Activated naive CD4-positive, alpha-beta T cell treated with Interleukin-2 at 50 U/mL for 16 hours (primary cell): ENCODE measurements around the gene MCCD1.
"Not testable (repeated sequence)": the region's sequence is repeated elsewhere in the genome, so short reads cannot be mapped to it uniquely, and the experiment has no call there.

Experiments
- DNase-seq: peaks from one replicate; pipeline ENCODE4 v3.0.0-alpha.2; 2020

MCCD1 gene, protein sequence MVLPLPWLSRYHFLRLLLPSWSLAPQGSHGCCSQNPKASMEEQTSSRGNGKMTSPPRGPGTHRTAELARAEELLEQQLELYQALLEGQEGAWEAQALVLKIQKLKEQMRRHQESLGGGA

DNA sequence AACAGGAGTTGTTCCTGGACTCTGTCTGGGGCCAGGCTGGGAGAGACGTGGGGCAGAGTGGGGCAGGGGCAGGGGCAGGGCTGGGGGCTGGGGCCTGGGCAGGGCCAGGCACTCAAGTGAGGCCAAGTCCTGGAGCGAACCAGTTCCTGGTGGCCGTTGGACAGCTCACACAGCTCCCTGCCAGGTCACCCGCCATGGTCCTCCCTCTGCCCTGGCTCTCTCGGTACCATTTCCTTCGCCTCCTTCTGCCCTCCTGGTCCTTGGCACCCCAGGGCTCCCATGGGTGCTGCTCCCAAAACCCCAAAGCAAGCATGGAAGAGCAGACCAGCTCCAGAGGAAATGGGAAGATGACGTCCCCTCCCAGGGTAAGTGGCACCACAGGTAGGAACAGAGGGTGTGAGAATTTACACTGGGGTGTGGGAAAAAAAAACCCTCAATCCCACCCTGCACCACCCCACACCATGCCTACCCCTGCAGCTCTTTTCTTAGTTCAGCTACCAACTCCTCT, at the start of gene MCCD1:
Gene MCCD1 (plus strand): TSS at position 142 of the 508 bp plus-strand sequence. CDS start 53 bp downstream, at position 195.
- DNase-seq: no peak

DNA sequence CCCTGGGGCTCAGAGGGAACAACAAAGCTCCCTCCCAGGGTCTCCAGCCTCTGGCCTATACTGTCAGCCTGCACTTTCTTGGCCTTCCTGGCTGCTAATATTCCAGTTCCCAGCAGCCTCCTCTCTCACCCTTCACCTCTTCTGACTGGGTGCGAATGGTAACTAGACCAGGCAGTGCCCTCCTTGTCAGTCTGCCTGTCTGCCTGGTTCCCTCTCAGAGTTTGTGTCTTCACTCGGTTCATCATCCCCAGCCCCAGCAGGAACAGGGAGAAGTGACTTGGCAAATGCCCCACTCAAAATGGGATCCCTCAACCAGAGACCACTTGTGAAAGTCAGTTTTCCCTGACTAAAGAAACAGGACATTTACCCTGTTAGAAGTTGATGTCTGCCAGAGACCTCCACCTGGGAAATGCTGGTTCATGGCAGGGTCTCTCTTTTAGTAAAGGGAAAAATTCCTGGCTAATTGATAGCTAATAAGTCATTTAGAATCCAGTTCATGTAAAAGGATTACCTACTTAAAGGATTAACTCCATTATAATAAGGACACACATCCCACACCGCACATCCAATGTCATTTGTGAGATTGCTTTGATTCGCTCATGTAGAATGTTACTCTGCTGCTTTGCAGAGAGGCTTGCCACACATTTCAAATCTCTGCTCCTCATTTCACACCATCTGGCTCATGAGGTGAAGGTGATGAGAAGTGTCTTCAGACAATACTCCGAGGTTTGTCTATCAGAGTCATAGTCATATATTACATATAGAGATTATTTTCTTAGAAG, 49.4 kb upstream of the MCCD1 start:
- DNase-seq: no peak

DNA sequence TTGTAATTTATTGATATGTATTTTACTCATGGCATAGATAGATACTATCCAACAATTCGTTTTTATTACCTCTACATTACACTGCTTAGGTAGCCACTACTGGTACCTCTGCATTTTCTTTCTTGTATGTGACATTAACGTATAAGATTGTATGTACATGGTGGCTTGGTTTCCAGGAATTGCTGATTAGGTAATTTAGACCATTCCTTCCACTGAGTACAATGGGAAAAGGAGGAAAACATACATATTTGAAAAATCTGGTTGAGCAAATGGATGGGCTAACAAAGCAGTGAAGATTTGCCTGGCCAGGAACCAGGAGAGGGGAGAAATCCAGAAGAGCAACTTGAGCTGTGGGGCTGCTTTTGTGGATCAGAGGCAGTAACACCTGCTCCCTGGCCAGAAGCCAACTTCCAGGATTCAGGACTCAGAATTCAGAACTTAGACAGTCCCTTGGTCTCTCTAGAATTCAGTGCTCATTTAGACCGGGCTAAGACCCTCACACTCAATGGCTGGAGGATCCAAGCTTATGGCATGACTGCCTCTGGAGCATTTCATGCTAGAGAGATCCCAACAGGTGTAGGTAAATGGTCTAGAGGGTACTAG, 48.7 kb upstream of the MCCD1 start:
- no peak for DNase-seq

DNA sequence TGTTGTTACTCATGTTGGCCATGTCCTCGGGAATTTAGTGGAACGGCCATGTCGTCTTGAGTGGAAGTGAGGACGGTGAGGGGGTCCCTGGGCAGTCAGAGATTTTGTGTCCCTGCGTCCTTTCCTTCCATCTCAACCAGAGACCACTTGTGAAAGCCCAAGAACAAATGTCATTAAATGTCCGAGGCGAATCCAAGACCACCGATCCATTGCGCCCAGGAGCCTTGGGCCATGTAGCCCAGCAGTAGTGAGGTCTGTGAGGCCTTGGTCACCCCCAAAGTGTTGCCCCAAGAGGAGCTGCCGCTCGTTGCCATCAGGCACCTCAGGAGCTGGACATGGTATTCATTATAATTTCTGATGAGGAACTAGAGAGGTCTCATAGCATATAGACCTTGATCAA, 48.2 kb upstream of the MCCD1 start:
- no peak for DNase-seq

DNA sequence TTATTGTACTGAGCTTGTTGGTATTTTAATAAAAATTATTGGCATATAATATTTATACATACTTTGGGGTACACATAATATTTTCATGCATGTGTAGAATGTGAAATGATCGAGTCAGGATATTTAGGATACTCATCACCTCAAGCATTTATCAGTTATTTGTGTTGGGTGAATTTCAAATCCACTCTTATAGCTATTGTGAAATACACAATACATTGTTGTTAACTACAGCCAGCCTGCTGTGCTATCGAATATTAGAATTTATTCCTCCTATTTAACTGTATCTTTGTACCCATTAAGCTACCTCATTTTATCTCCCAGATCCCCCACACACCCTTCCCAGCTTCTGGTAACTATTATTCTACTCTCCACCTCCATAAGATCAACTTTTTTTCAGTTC, 45.4 kb upstream of the MCCD1 start:
- DNase-seq: no peak

DNA sequence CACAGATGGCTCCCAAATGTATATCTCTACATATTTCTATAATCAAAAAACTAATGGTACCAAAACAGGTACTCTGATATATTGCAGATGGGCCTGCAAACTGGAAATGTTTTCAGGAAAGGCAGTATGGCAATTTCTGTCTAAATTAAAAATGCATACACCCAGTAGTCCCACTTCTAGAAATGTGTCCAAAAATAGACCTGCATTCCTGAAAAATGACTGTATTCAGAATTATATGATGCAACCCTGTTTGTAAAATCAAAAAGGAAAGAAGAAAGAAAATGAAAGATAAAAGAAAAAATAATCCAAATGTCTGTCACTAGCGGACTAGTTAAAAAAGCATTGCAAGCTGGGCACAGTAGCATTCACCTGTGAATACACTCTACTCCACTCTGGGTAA, 43.7 kb upstream of the MCCD1 start:
- DNase-seq: no peak

DNA sequence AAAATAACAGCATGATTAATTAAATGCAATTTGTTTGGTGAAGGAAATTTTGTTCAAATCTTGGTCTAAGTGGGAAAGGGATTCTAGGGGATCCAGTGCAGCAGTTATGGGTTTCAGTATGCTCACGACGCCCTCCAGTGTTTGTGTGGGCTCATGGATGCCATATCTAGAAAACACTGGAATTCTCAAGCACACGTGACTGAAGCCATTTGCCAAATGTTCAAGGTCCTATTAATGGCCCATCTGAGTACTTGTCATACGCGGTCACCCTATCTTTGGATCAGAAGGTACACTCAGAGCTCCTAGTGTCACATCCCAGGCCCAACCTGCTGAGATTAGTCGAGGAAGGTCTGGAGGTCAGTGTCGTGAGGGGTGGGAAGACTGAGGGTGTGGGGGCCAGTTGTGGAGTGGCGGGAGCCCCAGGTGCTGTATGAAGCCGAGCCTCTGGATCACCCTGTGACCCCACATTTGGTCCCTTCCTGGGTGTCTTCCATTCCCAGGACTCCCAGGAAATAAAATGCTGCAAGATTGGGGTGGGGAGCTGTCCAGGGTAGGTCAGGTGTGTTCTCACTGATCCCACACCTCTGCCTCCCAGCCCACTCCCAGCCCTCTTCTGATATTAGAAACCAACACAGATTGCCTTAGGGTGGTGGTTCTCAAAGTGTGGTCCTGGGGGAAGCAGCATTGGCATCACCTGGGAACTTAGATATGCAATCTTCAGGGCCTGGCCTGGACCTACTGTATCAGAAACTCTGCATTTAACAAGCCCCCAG, 42.5 kb upstream of the MCCD1 start:
- DNase-seq: not testable (repeated sequence)

DNA sequence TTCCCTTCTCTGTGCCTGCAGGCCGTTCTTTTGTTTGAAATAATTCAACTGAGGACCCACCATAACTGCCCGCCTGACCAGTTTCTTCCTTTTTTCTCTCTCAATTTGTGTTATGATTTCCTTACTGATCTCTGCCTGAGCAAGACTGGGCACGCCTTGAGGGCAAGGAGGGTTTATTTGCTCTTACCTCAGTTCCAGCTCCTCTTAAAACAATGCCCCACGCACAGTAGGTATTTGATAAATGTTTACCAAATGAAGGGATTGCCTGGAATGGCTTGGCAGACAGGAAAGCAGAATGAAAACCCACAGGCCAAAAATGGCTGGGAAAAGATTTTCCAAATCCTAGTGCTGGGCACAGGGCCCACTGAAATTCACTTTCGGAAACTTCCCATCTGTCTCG, 41.1 kb upstream of the MCCD1 start:
- not testable (repeated sequence) for DNase-seq

DNA sequence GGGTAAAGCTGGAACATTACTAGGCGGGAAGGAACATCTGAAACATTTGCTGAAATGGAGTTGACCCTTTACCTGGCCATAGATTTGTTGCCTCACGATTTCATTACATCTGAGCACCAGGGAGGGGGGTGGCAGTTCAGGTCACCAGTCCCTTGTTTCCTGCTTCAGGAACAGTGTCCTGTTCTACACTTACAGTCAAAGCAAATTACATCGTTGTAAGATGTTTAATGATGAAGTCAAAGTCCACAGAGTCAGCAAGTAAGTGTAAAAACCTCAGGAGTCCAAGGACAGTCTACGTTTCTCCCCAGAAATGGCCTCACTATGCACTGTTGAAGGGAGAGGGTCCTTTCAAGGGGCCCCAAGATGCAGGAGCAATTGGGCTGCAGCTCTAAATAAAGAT, 39.7 kb upstream of the MCCD1 start:
- DNase-seq: no peak

DNA sequence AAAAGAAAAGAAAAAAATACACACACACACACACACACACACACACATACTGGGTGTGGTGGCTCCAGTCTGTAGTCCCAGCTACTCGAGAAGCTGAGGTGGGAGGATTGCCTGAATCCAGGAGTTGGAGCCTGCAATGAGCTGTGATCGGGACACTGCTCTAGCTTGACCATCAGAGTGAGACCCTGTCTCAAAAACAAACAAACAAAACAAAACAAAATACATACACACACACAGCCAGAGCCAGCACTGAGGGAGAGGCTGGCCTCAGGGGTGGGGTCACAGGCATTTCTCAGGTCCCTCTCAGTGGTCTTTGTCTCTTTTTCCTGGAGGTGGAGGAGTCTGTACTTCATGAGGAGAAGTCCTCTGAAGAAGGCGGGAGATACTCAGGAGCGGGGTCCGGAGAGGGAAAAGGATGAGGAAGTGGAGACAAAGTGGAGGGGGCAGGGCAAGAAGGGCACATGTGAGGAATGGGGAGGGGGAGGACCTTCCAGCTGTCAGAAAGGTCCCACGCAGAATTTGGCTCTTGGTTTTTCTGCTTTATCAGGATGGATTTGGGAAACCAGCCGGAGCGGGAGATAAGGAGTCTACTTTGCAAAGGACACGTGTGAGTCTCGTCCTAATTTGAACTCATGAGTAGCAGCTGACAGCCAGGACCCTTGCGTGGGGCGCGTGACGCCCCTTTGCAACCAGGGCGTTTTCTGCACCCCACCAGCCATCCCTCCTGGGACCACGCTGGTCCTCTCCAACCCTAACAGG, 38.5 kb upstream of the MCCD1 start:
- no peak for DNase-seq

DNA sequence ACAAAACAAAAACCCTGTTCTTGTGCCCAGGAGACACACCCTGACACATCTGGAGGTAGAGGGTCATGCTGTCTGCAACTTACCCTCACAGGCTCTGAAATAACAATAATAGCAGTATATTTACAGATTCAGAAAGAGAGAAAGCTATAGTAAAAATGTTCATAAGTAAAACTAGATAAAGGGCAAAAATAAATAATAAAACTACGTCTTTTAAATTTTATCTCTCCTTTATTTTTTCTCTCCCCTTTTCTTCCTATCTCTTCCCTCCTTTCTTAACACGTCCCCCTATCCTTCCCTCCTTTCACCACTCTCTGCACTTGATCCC, 35.2 kb upstream of the MCCD1 start:
- not testable (repeated sequence) for DNase-seq

DNA sequence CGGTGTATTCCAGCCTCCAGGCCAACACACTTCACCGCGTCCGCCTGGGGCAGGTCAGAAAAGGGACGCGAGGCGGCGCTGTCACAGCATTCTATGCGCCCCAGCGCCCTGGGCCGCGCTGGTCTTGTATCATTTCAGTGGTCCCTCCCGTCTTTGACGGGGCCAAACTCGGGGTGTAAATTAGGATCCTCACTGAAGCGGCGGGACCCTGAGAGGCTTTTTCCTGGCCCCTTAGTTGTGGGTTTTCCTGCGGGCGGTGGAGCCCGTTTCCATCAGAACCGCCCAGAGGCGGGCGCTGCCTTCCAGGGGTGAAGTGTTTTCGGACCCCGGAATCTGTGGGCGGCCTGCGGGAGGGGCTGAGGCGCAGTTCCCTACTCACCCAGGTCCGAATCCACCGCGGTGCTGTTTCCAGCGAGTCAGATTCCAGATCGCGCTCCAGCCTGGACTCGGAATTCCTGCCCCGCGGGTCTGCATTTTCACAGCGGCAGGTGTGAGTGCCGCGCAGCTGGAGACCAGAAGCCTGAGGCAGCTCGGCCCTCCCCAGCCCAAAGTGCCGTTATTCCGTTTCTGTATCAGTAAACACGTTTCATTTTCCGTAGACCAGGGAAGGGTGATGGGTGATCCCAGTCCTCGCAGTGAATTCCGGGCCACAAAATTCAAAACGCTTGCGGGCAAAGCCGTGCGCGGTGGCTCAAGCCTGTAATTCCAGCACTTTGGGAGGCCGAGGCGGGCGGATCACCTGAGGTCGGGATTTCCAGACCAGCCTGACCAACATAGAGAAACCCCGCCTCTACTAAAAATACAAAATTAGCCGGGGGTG, 34.7 kb upstream of the MCCD1 start:
- DNase-seq: peak; percentile 86

DNA sequence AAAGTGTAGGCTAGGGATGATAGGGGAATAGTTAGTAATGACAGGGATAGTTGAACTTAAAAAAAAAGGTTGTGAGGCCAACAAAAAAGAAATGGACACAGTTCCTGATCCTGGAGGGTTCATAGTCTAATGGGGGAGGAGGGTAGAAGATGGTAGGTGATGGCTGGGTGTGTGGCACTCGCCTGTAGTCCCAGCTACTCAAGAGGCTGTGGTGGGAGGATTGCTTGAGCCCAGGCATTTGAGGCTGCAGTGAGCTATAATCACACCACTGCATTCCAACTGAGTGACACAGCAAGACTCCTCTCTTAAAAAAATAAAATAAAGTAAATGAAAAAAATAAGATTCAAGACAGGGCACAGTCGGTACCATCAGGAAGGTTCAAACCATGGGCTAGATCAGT, 33.2 kb upstream of the MCCD1 start:
- DNase-seq: no peak

DNA sequence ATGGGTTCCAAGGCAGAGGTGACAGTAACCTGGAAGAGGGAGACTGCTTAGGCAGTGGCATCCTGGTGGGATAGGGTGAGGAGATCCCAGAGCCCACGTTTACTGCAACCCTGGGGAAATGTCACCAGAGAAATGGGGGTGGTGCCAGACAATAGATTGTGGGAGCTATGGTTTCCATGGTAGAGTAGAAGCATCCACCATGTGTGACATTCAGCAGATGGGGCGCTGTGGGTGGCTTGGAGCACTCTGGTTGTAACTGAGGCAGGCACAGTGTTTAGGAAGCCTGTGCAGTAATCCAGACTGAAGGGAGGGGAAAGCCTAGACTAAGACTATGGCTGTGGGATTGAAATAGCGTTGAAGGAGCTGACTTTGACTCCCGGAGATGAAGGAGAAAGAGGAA, 31.9 kb upstream of the MCCD1 start:
- not testable (repeated sequence) for DNase-seq

DNA sequence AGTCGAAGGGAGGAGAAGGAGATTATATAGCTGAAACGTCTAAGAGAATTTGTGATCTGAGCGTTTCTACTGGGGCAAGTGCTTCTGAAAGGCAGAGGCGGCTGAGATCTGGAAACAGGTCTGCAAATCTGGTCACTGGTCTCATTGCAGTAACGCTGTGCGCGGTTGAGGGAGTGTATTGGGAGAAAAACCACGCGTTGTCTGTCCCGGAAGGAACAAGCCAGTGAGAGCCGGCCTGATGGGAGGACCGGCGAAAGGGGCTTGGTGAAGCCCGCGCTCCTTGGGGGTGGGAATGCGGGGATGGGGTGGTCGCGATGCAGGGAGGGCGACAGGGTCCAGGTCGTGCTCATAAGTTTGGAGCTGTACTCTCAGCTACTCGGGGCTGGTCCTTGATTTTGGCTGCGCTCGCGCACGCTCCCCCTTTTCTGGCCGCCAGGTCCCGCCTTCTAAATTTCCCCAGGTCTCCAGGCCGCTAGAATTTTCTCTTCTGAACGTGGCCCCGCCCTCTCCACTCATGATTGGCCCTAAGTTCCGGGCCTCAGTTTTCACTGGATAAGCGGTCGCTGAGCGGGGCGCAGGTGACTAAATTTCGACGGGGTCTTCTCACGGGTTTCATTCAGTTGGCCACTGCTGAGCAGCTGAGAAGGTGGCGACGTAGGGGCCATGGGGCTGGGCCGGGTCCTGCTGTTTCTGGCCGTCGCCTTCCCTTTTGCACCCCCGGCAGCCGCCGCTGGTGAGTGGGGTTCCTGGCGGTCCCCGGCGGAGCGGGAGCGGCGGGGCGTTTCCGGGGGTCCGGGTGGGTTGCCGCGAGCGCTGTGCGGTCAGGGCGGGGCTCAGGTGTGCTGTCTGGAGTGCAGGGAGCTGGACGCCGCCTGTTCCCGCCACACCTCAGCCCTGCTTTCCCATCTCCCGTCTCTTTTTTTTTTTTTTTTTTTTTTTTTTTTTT, 31.0 kb upstream of the MCCD1 start, which contains the start of gene MICB:
Gene MICB (plus strand): TSS at position 615 of the 946 bp plus-strand sequence. CDS start 49 bp downstream, at position 664.
- peak; percentile 91 for DNase-seq

DNA sequence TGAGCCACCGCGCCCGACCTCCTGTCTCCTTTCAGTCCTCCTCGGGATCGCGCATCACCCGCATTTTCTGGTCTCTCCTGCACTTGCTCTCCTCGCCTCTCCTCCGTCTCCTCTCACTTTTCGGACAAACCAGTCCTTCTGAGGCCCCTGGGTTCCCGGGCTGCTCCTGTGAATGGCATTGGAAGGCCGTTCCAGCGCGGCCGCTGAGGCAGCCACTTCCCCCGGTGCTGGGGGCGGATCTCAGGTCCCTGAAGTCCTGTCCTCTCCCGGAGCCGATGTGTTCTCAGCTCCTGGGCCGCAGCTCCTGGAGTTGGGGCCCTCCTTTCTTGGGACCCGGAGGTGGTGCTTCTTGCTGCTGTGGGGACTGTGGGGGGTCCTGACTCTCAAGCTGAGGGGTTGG, 30.0 kb upstream of the MCCD1 start:
- no peak for DNase-seq

DNA sequence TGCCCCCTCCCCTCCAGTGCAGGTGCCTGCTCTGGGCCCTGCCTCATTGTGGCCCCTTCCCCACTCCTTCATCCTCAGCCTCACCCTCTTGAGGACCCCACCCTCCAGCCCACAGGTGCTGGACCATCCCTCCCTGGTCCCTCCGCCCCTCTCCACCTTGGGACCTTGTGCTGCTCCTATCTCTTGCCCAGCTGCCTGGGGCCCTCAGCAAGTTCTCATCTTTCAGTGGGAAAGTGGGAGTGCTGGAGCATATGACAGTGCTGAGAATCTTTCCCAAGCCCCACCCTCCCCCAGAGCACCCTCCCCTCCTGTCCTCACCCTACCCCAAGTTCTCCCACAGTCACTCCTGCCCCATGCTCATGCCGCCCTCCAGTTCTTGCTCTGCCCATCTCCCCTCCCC, 29.1 kb upstream of the MCCD1 start:
- DNase-seq: not testable (repeated sequence)

DNA sequence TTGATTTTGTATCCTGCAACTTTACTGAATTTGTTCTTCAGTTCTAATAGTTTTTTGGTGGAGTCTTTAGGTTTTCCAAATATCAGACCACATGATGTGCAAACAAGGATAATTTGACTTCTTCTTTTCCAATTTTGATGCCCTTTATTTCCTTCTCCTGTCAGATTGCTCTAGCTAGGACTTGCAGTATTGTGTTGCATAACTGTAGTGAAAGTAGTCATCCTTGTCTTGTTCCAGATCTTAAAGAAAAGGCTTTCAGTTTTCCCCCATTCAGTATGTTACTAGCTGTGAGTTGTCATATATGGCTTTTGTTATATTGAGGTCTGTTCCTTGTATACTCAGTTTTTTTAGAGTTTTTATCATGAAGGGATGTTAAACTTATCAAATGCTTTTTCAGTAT, 26.2 kb upstream of the MCCD1 start:
- no peak for DNase-seq

DNA sequence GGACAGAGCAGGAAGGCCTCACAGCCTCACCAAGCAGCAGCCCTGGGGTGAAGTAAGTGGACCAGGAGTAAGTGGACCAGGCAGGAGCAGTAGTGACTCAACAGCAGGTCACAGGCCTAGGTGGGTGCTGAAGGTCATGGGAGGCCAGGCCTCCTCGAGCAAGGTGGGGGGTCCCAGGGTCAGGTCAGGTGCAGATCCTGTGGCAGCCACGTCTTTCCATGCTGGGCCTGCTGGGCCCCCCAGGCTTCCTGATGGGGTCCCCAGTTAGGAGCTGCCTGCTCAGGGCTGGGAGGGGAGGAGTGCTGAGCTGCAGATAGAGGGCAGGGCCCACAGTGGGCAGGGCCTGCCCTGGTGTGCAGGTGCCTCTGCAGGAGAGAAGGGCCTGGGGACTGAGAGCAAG, 19.7 kb upstream of the MCCD1 start:
- not testable (repeated sequence) for DNase-seq

DNA sequence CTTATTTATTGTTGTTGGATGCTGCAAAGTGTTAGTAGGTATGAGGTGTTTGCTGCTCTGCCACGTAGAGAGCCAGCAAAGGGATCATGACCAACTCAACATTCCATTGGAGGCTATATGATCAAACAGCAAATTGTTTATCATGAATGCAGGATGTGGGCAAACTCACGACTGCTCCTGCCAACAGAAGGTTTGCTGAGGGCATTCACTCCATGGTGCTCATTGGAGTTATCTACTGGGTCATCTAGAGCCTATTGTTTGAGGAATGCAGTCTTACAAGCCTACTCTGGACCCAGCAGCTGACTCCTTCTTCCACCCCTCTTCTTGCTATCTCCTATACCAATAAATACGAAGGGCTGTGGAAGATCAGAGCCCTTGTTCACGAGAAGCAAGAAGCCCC, 18.8 kb upstream of the MCCD1 start:
- no peak for DNase-seq
